PC-9 (cell line): ENCODE measurements around the gene CEP120.

Source experiments
- CTCF ChIP-seq: fragments of 200-600 bp; sonication (generic); conservative IDR thresholded peaks from 2 replicates; pipeline ENCODE4 v1.6.1; 2017; ENCODE audit warnings: mixed run types, antibody characterized with exemption, mild to moderate bottlenecking, moderate library complexity
- EZH2 ChIP-seq: fragments of 200-600 bp; sonication (generic); IDR thresholded peaks from 2 replicates; pipeline ENCODE4 v1.8.0; 2017; ENCODE audit warnings: antibody characterized with exemption, low read depth

GRCh38 chr5:123382252-123382651, 41.0 kb downstream of the CEP120 start:
- TF ChIP-seq CTCF (no peak), EZH2 (no peak)
